ENCODE results near the gene HS1BP3.
A peak's percentile ranks its signal among the peaks of the same experiment; 100 is the strongest.

HS1BP3 gene

GRCh38 chr2:20650877-20651730 lies at the start of gene HS1BP3:
Gene HS1BP3, minus strand, starts transcription at chr2:20651098. Its CDS starts 35 bp downstream, at chr2:20651063.
- peak; percentile 80 for DNase-seq

GRCh38 chr2:20698916-20699613 lies 48.2 kb upstream of the HS1BP3 start:
- DNase-seq: no peak

GRCh38 chr2:20697322-20697934 lies 46.5 kb upstream of the HS1BP3 start:
- no peak for DNase-seq

- no peak for DNase-seq
These were observed 45.5 kb upstream of the HS1BP3 start for GRCh38 chr2:20696366-20696765.

GRCh38 chr2:20693317-20693716 lies 42.4 kb upstream of the HS1BP3 start:
- no peak for DNase-seq

GRCh38 chr2:20692081-20692480 lies 41.2 kb upstream of the HS1BP3 start:
- DNase-seq: no peak

GRCh38 chr2:20691076-20691734 lies 40.3 kb upstream of the HS1BP3 start:
- DNase-seq: no peak

- DNase-seq: no peak
These were observed 38.7 kb upstream of the HS1BP3 start for GRCh38 chr2:20689428-20690264.

- no peak for DNase-seq
These were observed 36.4 kb upstream of the HS1BP3 start for GRCh38 chr2:20687260-20687832.

GRCh38 chr2:20684581-20685063 lies 33.7 kb upstream of the HS1BP3 start:
- no peak for DNase-seq

- DNase-seq: no peak
These were observed 31.4 kb upstream of the HS1BP3 start for GRCh38 chr2:20682167-20682920.

- no peak for DNase-seq
These were observed 30.0 kb upstream of the HS1BP3 start for GRCh38 chr2:20680744-20681375.

GRCh38 chr2:20678780-20679179 lies 27.9 kb upstream of the HS1BP3 start:
- DNase-seq: no peak

GRCh38 chr2:20678086-20678395 lies 27.1 kb upstream of the HS1BP3 start:
- DNase-seq: no peak

GRCh38 chr2:20677301-20678085 lies 26.6 kb upstream of the HS1BP3 start:
- no peak for DNase-seq

- DNase-seq: no peak
These were observed 25.7 kb upstream of the HS1BP3 start for GRCh38 chr2:20676353-20677215.

- no peak for DNase-seq
These were observed 24.9 kb upstream of the HS1BP3 start for GRCh38 chr2:20675701-20676352.

GRCh38 chr2:20674974-20675679 lies 24.2 kb upstream of the HS1BP3 start:
- no peak for DNase-seq

All from activated T-cell treated with anti-CD3 and anti-CD28 coated beads for 4 hours (primary cell).